K562 (cell line): ENCODE data around the gene UNC5B. TPM values are rescaled to one million over a fixed set of nuclear protein-coding genes. Genes with fewer than 3 reads are reported as not detected.
A peak's percentile ranks its signal among the peaks of the same experiment; 100 is the strongest.

Source experiments
- BDP1 ChIP-seq: IDR thresholded peaks from 3 replicates; pipeline ENCODE4 v1.6.1; 2011; ENCODE audit not compliant: insufficient read length, insufficient read depth
- CREM ChIP-seq: IDR thresholded peaks from 2 replicates; pipeline ENCODE4 v1.6.1; 2014; ENCODE audit warnings: antibody characterized with exemption, low read depth
- ESRRA ChIP-seq: fragments of 450-650 bp; IDR thresholded peaks from 2 replicates; pipeline ENCODE4 v1.6.1; 2014; ENCODE audit warnings: low read depth, mild to moderate bottlenecking, moderate library complexity, borderline replicate concordance
- EWSR1 ChIP-seq: fragments of 450-650 bp; IDR thresholded peaks from 2 replicates; pipeline ENCODE4 v1.6.1; 2018; ENCODE audit warnings: borderline replicate concordance, mild to moderate bottlenecking, low read depth, moderate library complexity; ENCODE audit not compliant: partially characterized antibody
- FOXJ2 ChIP-seq: fragments of 200-800 bp; sonication (Bioruptor generic); IDR thresholded peaks from 2 replicates; pipeline ENCODE4 v1.6.1; 2016; ENCODE audit warnings: missing genetic modification characterization, missing compliant biosample characterization
- GATAD2A ChIP-seq: fragments of 450-650 bp; IDR thresholded peaks from 2 replicates; pipeline ENCODE4 v1.6.1; 2017
- GATAD2B ChIP-seq: fragments of 450-650 bp; IDR thresholded peaks from 2 replicates; pipeline ENCODE4 v1.6.1; 2017; ENCODE audit warnings: mild to moderate bottlenecking, borderline replicate concordance
- HMG20A ChIP-seq: fragments of 450-650 bp; formaldehyde crosslinking; conservative IDR thresholded peaks from 2 replicates; pipeline ENCODE4 v1.4.0; 2020; ENCODE audit warnings: mild to moderate bottlenecking, mixed read lengths
- MTA3 ChIP-seq: fragments of 450-650 bp; formaldehyde crosslinking; IDR thresholded peaks from 2 replicates; pipeline ENCODE4 v1.6.1; 2017; ENCODE audit warnings: mild to moderate bottlenecking, borderline replicate concordance
- NCOA4 ChIP-seq: fragments of 450-650 bp; IDR thresholded peaks from 2 replicates; pipeline ENCODE4 v1.6.1; 2018; ENCODE audit warnings: mild to moderate bottlenecking; ENCODE audit not compliant: partially characterized antibody
- NR4A1 ChIP-seq, 2 experiments: fragments of 250-450 bp in 1 of 2; fragments of 450-650 bp in 1 of 2; sonication (Bioruptor Pico) in 1 of 2; IDR thresholded peaks; 2 replicates each; pipeline versions ENCODE4 v1.4.0 to v1.6.1; 2016 to 2020; ENCODE audit warnings: mild to moderate bottlenecking in 2 of 2, missing compliant biosample characterization in 1 of 2, missing genetic modification characterization in 1 of 2, moderate library complexity in 1 of 2
- PTBP1 ChIP-seq: fragments of 200-400 bp; formaldehyde crosslinking; IDR thresholded peaks from 2 replicates; pipeline ENCODE4 v1.6.1; 2017; ENCODE audit warnings: low read depth, low read length
- SIN3A ChIP-seq, 2 experiments: fragments of 150-350 bp in 1 of 2; IDR thresholded peaks; 2 replicates each; pipeline ENCODE4 v1.6.1; 2011 to 2016; ENCODE audit warnings: borderline replicate concordance in 2 of 2, low read depth in 2 of 2, low read length in 2 of 2, mild to moderate bottlenecking in 2 of 2, moderate library complexity in 2 of 2; ENCODE audit not compliant: control insufficient read depth in 1 of 2
- SP1 ChIP-seq: sonication (generic); formaldehyde crosslinking; IDR thresholded peaks from 2 replicates; pipeline ENCODE4 v1.8.1; 2022; ENCODE audit warnings: mild to moderate bottlenecking, missing genetic modification reagents
- ZBTB1 ChIP-seq: sonication (generic); formaldehyde crosslinking; IDR thresholded peaks from 2 replicates; pipeline ENCODE4 v1.8.1; 2023; ENCODE audit warnings: missing genetic modification reagents, low read depth, mild to moderate bottlenecking, borderline replicate concordance
- ZNF133 ChIP-seq: fragments of 250-450 bp; sonication (Bioruptor Pico); IDR thresholded peaks from 2 replicates; pipeline ENCODE4 v1.4.0; 2020; ENCODE audit warnings: mild to moderate bottlenecking
- ZNF143 ChIP-seq: sonication (generic); formaldehyde crosslinking; IDR thresholded peaks from 2 replicates; pipeline ENCODE4 v1.9.0; 2022; ENCODE audit warnings: mild to moderate bottlenecking, missing genetic modification reagents
- ZNF384 ChIP-seq: IDR thresholded peaks from 2 replicates; pipeline ENCODE4 v1.6.1; 2012; ENCODE audit warnings: low read depth, low read length, improper control_type of control experiment
- polyA plus RNA-seq, 8 experiments: library from polyadenylated mRNA; depleted of rRNA in 4 of 8; stranded (reverse) in 5 of 8; unstranded in 3 of 8; fragments of >200 nt; fragmentation: Nextera tagmentation in 2 of 8; fragmentation: Illumina TruSeq in 1 of 8; extraction: Ambion mirVana in 2 of 8; extraction: Trizol in 1 of 8; gene quantifications; 2 replicates each; pipeline versions ENCODE4 v1.2.1 to v1.2.3, GENCODE V29; 2011 to 2014; ENCODE audit warnings: inconsistent platforms in 1 of 8, missing spikeins in 1 of 8
- total RNA-seq, 7 experiments: library from RNA; depleted of rRNA in 6 of 7; stranded (reverse); fragments of >200 nt in 6 of 7; fragmentation: Illumina TruSeq in 2 of 7; extraction: Trizol in 2 of 7; gene quantifications; 2 replicates each; pipeline versions ENCODE4 v1.2.1 to v1.2.3, GENCODE V29; 2011 to 2021; ENCODE audit warnings: low replicate concordance in 1 of 7
- TF ChIP-seq, protein P1 (sequence below): sonication (generic); formaldehyde crosslinking; IDR thresholded peaks from 2 replicates; pipeline ENCODE4 v1.8.0; 2022; ENCODE audit warnings: mild to moderate bottlenecking, missing genetic modification reagents, borderline replicate concordance
- TF ChIP-seq, protein P2 (sequence below), 3 experiments: IDR thresholded peaks in 2 of 3; conservative IDR thresholded peaks in 1 of 3; 2 replicates each; pipeline ENCODE4 v1.5.1; 2011 to 2012; ENCODE audit warnings: low read length in 3 of 3, mild to moderate bottlenecking in 3 of 3, control low read depth in 2 of 3, improper control_type of control experiment in 1 of 3, inconsistent platforms in 1 of 3, low read depth in 1 of 3, mixed read lengths in 1 of 3, moderate library complexity in 1 of 3; ENCODE audit not compliant: insufficient read depth in 2 of 3
- TF ChIP-seq, protein P3 (sequence below): fragments of 450-650 bp; IDR thresholded peaks from 2 replicates; pipeline ENCODE4 v1.7.0; 2016; ENCODE audit warnings: borderline replicate concordance

UNC5B gene
- total and polyA plus RNA-seq, 9 of the 15 experiments (the other 6 are each of a cell fraction or from before 2014, with no cell fraction given), result 0.10 to 8.4 (median 2.1) TPM

DNA sequence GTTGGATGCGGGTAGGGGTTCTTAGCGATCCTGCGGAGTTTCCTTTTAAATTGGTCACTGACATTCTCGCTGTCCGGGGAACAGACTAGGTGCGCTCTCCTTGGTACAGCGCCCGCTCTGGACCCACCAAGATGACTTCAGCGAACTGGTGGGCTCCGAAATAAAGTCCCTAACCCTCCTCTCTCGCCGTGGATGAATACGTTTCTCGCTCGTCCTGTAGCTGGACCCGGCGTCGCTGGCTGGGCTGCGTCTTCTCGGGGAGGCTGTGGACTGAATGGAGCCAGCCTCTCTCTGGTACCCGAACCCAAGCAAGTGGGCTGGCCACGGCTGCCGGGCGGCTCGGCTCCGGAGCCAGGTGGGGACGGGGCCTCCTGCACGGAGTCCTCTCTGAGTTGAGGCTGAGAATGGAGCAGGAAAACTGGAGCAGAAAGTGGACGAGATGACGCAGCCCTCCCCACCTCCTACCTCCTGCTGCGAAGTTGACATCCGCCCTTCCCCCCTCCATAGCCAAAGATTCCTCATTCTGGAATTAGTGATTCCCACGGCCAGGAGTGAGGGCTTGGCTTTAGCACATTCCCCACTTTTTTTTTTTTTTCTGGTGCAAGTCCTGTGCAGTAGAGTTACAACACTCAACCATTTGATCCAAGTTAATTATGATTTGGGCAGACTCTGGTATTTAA lies 1.5 kb downstream of the UNC5B start (continued):
- no peak for TF ChIP-seq BDP1
- TF ChIP-seq EWSR1, result no peak
- TF ChIP-seq ESRRA, result no peak
- TF ChIP-seq SIN3A (IDR thresholded peaks at IDR 0.05; ENCODE audit: borderline replicate concordance in 2 of 2, control insufficient read depth in 1 of 2, low read depth in 2 of 2, low read length in 2 of 2), result no peak
- TF ChIP-seq GATAD2B, result no peak
- TF ChIP-seq ZNF143 (CRISPR knock-in tag), result 0 out of 2 replicates have a peak, but pooled peaks have one; percentile 18
- no peak for TF ChIP-seq MTA3
- TF ChIP-seq NCOA4, result no peak
- TF ChIP-seq, protein P1, sequence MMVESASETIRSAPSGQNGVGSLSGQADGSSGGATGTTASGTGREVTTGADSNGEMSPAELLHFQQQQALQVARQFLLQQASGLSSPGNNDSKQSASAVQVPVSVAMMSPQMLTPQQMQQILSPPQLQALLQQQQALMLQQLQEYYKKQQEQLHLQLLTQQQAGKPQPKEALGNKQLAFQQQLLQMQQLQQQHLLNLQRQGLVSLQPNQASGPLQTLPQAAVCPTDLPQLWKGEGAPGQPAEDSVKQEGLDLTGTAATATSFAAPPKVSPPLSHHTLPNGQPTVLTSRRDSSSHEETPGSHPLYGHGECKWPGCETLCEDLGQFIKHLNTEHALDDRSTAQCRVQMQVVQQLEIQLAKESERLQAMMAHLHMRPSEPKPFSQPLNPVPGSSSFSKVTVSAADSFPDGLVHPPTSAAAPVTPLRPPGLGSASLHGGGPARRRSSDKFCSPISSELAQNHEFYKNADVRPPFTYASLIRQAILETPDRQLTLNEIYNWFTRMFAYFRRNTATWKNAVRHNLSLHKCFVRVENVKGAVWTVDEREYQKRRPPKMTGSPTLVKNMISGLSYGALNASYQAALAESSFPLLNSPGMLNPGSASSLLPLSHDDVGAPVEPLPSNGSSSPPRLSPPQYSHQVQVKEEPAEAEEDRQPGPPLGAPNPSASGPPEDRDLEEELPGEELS, result no peak
- no peak for TF ChIP-seq HMG20A (CRISPR knock-in tag)
- TF ChIP-seq PTBP1, result no peak
- TF ChIP-seq ZNF384, result no peak
- TF ChIP-seq, protein P2, sequence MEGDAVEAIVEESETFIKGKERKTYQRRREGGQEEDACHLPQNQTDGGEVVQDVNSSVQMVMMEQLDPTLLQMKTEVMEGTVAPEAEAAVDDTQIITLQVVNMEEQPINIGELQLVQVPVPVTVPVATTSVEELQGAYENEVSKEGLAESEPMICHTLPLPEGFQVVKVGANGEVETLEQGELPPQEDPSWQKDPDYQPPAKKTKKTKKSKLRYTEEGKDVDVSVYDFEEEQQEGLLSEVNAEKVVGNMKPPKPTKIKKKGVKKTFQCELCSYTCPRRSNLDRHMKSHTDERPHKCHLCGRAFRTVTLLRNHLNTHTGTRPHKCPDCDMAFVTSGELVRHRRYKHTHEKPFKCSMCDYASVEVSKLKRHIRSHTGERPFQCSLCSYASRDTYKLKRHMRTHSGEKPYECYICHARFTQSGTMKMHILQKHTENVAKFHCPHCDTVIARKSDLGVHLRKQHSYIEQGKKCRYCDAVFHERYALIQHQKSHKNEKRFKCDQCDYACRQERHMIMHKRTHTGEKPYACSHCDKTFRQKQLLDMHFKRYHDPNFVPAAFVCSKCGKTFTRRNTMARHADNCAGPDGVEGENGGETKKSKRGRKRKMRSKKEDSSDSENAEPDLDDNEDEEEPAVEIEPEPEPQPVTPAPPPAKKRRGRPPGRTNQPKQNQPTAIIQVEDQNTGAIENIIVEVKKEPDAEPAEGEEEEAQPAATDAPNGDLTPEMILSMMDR (IDR thresholded peaks at IDR 0.05 in 2 of 3, conservative IDR thresholded peaks at IDR 0.05 in 1 of 3; ENCODE audit: insufficient read depth in 2 of 3, low read depth in 1 of 3, low read length in 3 of 3), result no peak
- TF ChIP-seq, protein P3, sequence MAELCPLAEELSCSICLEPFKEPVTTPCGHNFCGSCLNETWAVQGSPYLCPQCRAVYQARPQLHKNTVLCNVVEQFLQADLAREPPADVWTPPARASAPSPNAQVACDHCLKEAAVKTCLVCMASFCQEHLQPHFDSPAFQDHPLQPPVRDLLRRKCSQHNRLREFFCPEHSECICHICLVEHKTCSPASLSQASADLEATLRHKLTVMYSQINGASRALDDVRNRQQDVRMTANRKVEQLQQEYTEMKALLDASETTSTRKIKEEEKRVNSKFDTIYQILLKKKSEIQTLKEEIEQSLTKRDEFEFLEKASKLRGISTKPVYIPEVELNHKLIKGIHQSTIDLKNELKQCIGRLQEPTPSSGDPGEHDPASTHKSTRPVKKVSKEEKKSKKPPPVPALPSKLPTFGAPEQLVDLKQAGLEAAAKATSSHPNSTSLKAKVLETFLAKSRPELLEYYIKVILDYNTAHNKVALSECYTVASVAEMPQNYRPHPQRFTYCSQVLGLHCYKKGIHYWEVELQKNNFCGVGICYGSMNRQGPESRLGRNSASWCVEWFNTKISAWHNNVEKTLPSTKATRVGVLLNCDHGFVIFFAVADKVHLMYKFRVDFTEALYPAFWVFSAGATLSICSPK, result no peak
- no peak for TF ChIP-seq SP1
- no peak for TF ChIP-seq NR4A1 (CRISPR knock-in tag; IDR thresholded peaks at IDR 0.05)
- TF ChIP-seq NR4A1 (tag; IDR thresholded peaks at IDR 0.05), result no peak
- TF ChIP-seq FOXJ2, result no peak
- no peak for TF ChIP-seq ZBTB1 (CRISPR knock-in tag)
- TF ChIP-seq CREM, result peak; percentile 59
- no peak for TF ChIP-seq ZNF133
- TF ChIP-seq GATAD2A, result no peak
